HEK293 (cell line): ENCODE measurements around the gene SPPL2B.

Source experiments
- CTCF ChIP-seq: fragments of 450-650 bp; formaldehyde crosslinking; IDR thresholded peaks from 2 replicates; pipeline ENCODE4 v1.5.1; 2016; ENCODE audit warnings: missing biosample characterization, missing genetic modification characterization
- REST ChIP-seq: fragments of 450-650 bp; formaldehyde crosslinking; IDR thresholded peaks from 2 replicates; pipeline ENCODE4 v1.5.1; 2016; ENCODE audit warnings: missing biosample characterization, missing genetic modification characterization
- ZNF362 ChIP-seq: fragments of 450-650 bp; formaldehyde crosslinking; IDR thresholded peaks from 2 replicates; pipeline ENCODE4 v1.5.1; 2016; ENCODE audit warnings: missing biosample characterization, missing genetic modification characterization
- ZNF585B ChIP-seq: fragments of 450-650 bp; formaldehyde crosslinking; IDR thresholded peaks from 2 replicates; pipeline ENCODE4 v1.5.1; 2016; ENCODE audit warnings: missing biosample characterization, missing genetic modification characterization

- no peak for TF ChIP-seq ZNF362 (tag by site-specific recombination)
- no peak for TF ChIP-seq CTCF (tag by site-specific recombination)
- TF ChIP-seq REST (tag by site-specific recombination) = no peak
- TF ChIP-seq ZNF585B (tag by site-specific recombination) = no peak
Measured at GRCh38 chr19:2312820-2313501, 15.5 kb upstream of the SPPL2B start.
